ENCODE results near the gene STAB1.
"Not testable (repeated sequence)": the region's sequence is repeated elsewhere in the genome, so short reads cannot be mapped to it uniquely, and the experiment has no call there.

Gene STAB1

GRCh38 chr3:52525680-52526561, 30.8 kb downstream of the STAB1 start:
- TF ChIP-seq, protein P1, sequence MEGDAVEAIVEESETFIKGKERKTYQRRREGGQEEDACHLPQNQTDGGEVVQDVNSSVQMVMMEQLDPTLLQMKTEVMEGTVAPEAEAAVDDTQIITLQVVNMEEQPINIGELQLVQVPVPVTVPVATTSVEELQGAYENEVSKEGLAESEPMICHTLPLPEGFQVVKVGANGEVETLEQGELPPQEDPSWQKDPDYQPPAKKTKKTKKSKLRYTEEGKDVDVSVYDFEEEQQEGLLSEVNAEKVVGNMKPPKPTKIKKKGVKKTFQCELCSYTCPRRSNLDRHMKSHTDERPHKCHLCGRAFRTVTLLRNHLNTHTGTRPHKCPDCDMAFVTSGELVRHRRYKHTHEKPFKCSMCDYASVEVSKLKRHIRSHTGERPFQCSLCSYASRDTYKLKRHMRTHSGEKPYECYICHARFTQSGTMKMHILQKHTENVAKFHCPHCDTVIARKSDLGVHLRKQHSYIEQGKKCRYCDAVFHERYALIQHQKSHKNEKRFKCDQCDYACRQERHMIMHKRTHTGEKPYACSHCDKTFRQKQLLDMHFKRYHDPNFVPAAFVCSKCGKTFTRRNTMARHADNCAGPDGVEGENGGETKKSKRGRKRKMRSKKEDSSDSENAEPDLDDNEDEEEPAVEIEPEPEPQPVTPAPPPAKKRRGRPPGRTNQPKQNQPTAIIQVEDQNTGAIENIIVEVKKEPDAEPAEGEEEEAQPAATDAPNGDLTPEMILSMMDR (IDR thresholded peaks at IDR 0.05; ENCODE audit: low read length, missing control alignments): no peak
- DNase-seq (ENCODE audit: low read depth): no peak
- H3K4me3 ChIP-seq (replicated peaks; ENCODE audit: low read depth, low read length): no peak overlapping the region

GRCh38 chr3:52526671-52527038, 31.5 kb downstream of the STAB1 start:
- DNase-seq (ENCODE audit: low read depth); H3K4me3 ChIP-seq (replicated peaks; ENCODE audit: low read depth, low read length): not testable (repeated sequence)

GRCh38 chr3:52527039-52527731, 32.0 kb downstream of the STAB1 start:
- DNase-seq (ENCODE audit: low read depth): no peak
- TF ChIP-seq, protein P1 (IDR thresholded peaks at IDR 0.05; ENCODE audit: low read length, missing control alignments): no peak
- no peak overlapping the region for H3K4me3 ChIP-seq (replicated peaks; ENCODE audit: low read depth, low read length)

DNA sequence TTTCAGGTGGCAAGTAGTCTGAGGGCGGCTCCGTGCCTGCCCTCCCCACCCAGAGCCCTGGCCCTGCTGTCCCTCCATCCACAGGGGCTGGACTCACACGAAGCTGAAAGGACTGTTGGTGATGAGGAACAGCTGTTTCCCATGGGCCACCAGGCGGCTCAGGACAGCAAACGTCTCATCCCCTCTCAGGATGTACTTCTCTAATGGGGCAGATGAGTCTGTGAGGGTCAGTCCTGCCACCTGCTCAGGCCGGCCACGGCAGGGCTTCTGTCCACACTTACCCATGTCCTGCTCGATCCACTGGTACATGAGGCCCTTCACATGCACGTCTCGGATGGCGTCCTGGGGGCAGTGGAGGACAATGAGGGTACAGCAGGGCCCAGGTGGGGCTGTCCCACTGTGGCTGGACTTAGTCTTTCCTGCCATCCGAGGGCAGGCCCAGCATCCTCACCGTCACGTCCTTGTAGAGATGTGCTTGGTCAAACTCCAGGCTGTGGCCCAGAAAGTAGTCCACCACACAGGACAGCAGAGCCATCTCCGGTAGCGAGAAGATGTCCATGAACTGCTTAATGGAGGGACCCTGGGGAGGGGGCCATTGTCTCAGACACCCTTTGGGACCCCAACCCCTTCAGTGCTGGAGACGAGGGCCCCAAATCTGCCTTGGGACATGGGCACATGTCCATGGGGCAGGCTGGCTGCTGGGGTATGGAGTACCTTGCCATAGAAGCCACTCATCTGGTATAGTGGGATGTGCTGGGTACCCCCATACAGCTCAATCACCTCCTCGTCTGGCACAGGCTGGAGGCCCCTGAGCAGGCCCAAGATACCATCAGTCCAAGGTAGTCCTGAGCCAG, 32.8 kb downstream of the STAB1 start:
- no peak for DNase-seq (ENCODE audit: low read depth)
- no peak overlapping the region for H3K4me3 ChIP-seq (replicated peaks; ENCODE audit: low read depth, low read length)
- TF ChIP-seq, protein P1 (IDR thresholded peaks at IDR 0.05; ENCODE audit: low read length, missing control alignments): no peak

GRCh38 chr3:52528586-52529375, 33.6 kb downstream of the STAB1 start:
- TF ChIP-seq, protein P1 (IDR thresholded peaks at IDR 0.05; ENCODE audit: low read length, missing control alignments): no peak
- H3K4me3 ChIP-seq (replicated peaks; ENCODE audit: low read depth, low read length): no peak overlapping the region
- DNase-seq (ENCODE audit: low read depth): no peak

DNA sequence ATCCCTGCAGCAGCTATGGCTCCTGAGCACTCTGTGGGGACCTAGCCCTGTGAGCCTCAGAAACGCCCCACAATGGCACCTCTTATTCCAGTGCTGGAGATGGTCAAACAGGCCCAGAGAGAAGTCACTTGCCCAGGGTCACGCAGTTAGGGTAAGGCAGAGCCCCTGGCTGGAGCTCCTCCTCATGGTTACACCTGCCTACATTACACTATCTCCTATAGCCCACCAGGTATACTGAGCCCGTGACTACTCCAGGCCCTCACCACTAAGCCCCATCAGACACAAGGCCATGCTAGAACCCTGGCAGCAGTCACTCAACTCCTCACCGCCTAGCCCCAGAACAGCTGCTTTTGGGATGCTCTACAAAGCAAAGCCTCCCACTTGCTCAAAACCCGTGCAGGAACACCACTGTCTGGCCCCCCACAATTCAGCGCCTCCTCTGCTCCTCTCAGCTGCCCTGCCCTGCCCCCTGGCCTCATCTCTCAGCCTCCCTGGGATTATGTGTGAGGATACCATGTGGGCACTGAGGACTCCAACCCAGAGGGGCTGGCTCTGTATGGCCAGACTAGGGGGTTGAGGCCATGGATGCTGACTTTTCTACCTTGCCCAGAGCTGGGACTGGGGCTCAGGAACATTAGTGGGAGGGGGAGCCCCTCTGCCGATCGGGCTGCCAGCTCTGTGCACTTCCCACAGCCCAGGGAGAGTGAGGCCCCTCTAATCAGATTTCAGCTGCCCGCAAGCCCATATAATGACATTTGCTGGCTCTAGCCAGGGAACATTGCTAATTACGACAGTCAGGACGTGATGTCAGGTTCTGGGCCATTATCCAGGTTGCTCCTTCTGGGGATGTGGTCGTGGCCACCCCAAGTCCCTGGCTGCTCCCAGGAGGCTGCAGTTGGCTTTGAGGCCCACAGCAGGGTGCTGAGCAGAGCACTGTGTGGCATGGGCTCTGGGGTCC, 34.5 kb downstream of the STAB1 start:
- TF ChIP-seq, protein P1 (IDR thresholded peaks at IDR 0.05; ENCODE audit: low read length, missing control alignments): no peak
- DNase-seq (ENCODE audit: low read depth): peak; percentile 87
- no peak overlapping the region for H3K4me3 ChIP-seq (replicated peaks; ENCODE audit: low read depth, low read length)

Measured in fibroblast of pulmonary artery (primary cell).